PC-3 (cell line): Measurements from ENCODE around the gene ARAP3. TPM values are rescaled to one million over a fixed set of nuclear protein-coding genes. Genes with fewer than 3 reads are reported as not detected.

Experiments used
- ATAC-seq: fragments of 200-7000 bp; cut with Tn5 transposase; 2 replicates; pipeline ENCODE4 v1.9.1; 2020; ENCODE audit warnings: mild to moderate bottlenecking, moderate library complexity
- BruUV-seq: library from RNA; stranded (reverse); fragments of 400-500 nt; replicated peaks from 2 replicates; lab custom pipeline; 2021; lab: Mats Ljungman, UMichigan
- CTCF ChIA-PET: fragments of 300-600 bp; sonication (Branson Sonifier 250); formaldehyde crosslinking; loops from one replicate; lab custom pipeline; 2022; ENCODE audit warnings: antibody characterized with exemption; lab: Charles Lee
- POLR2A ChIA-PET: fragments of 300-600 bp; sonication (Branson Sonifier 250); formaldehyde crosslinking; loops from one replicate; lab custom pipeline; 2022; ENCODE audit warnings: antibody characterized with exemption; ENCODE audit not compliant: unreplicated experiment; lab: Charles Lee
- DNase-seq: peaks from one replicate; pipeline ENCODE4 v3.0.0-alpha.2; 2015
- H2AFZ ChIP-seq: fragments of 300-600 bp; sonication (generic); 2 replicates; pipeline ENCODE4 v1.6.0; 2016; ENCODE audit warnings: antibody characterized with exemption, low read length
- H3F3A ChIP-seq: fragments of 300-600 bp; sonication (generic); one replicate; pipeline ENCODE4 v1.6.0; 2017; ENCODE audit warnings: antibody characterized with exemption, low read length, control low read depth, mild to moderate bottlenecking; ENCODE audit not compliant: unreplicated experiment
- H3K27ac ChIP-seq: fragments of 300-600 bp; sonication (generic); 2 replicates; pipeline ENCODE4 v1.5.1; 2016; ENCODE audit warnings: mild to moderate bottlenecking, low read length
- H3K27me3 ChIP-seq: fragments of 300-600 bp; sonication (generic); 2 replicates; pipeline ENCODE4 v1.6.1; 2016; ENCODE audit warnings: low read length, mixed read lengths
- H3K36me3 ChIP-seq: fragments of 300-600 bp; sonication (generic); 2 replicates; pipeline ENCODE4 v1.6.1; 2016; ENCODE audit warnings: low read depth, mixed run types, low read length, mixed read lengths
- H3K4me1 ChIP-seq: fragments of 300-600 bp; sonication (generic); 2 replicates; pipeline ENCODE4 v1.5.1; 2016; ENCODE audit warnings: low read length; ENCODE audit not compliant: insufficient read depth
- H3K4me2 ChIP-seq: fragments of 300-600 bp; sonication (generic); 2 replicates; pipeline ENCODE4 v1.6.0; 2016; ENCODE audit warnings: low read length
- H3K4me3 ChIP-seq: fragments of 300-600 bp; sonication (generic); 2 replicates; pipeline ENCODE4 v1.5.1; 2016; ENCODE audit warnings: mild to moderate bottlenecking, low read length, mixed read lengths
- H3K79me2 ChIP-seq: fragments of 300-600 bp; sonication (generic); 2 replicates; pipeline ENCODE4 v1.6.1; 2017; ENCODE audit warnings: low read length, mixed read lengths
- H3K9ac ChIP-seq: fragments of 300-600 bp; sonication (generic); 2 replicates; pipeline ENCODE4 v1.6.0; 2016; ENCODE audit warnings: mild to moderate bottlenecking, low read length
- H3K9me2 ChIP-seq: fragments of 300-600 bp; sonication (generic); replicated peaks from 2 replicates; pipeline ENCODE4 v1.6.1; 2016; ENCODE audit warnings: mixed run types, low read length, mixed read lengths
- H3K9me3 ChIP-seq: fragments of 300-600 bp; sonication (generic); 2 replicates; pipeline ENCODE4 v1.6.1; 2016; ENCODE audit warnings: low read length, mixed read lengths
- H4K20me1 ChIP-seq: fragments of 300-600 bp; sonication (generic); 2 replicates; pipeline ENCODE4 v1.6.1; 2016; ENCODE audit warnings: low read length, mixed read lengths
- CTCF ChIP-seq: fragments of 300-600 bp; sonication (generic); conservative IDR thresholded peaks from 2 replicates; pipeline ENCODE4 v1.5.1; 2017; ENCODE audit warnings: antibody characterized with exemption, low read depth, mild to moderate bottlenecking, low read length
- EZH2 ChIP-seq: fragments of 300-600 bp; sonication (generic); IDR thresholded peaks from one replicate; pipeline ENCODE4 v1.6.1; 2017; ENCODE audit warnings: antibody characterized with exemption, mild to moderate bottlenecking, low read length; ENCODE audit not compliant: unreplicated experiment
- EZH2phosphoT487 ChIP-seq: fragments of 300-600 bp; sonication (generic); IDR thresholded peaks from 2 replicates; pipeline ENCODE4 v1.6.1; 2018; ENCODE audit warnings: mild to moderate bottlenecking, antibody characterized with exemption, low read length, borderline replicate concordance
- intact Hi-C: fragments of 100-400 bp; cut with micrococcal nuclease; formaldehyde crosslinking; loops from 2 replicates; pipeline ENCODE4 v1.9.0; 2023
- total RNA-seq: library from RNA; depleted of rRNA; stranded (reverse); fragments of >200 nt; gene quantifications from 2 replicates; pipeline ENCODE4 v1.2.3, GENCODE V29; 2014

The ARAP3 gene
- total RNA-seq, 1 experiment from 2014 or later: 7.1 TPM

GRCh38 chr5:141711687-141712086, 29.7 kb upstream of the ARAP3 start:
- intact Hi-C loops: no loop called here
- TF ChIP-seq EZH2 (no peak), CTCF (no peak), EZH2phosphoT487 (no peak)

GRCh38 chr5:141709699-141710267, 27.8 kb upstream of the ARAP3 start:
- TF ChIP-seq EZH2 (no peak), CTCF (no peak), EZH2phosphoT487 (no peak)
- POLR2A ChIA-PET: no interaction called here
- ATAC-seq (no peak), DNase-seq (no peak)
- H3K27ac ChIP-seq: no peak overlapping the region
- no peak overlapping the region for H3K9ac ChIP-seq
- intact Hi-C loops: no loop called here
- no peaks in the 10 kb centered on the region for H3K36me3 ChIP-seq
- no peak overlapping the region for H3K4me2 ChIP-seq
- H3K9me3 ChIP-seq: no peaks in the 10 kb centered on the region
- H3K79me2 ChIP-seq: no peaks in the 10 kb centered on the region
- H4K20me1 ChIP-seq: no peaks in the 10 kb centered on the region
- CTCF ChIA-PET: no interaction called here
- no peaks in the 10 kb centered on the region for H3K27me3 ChIP-seq
- H3K4me1 ChIP-seq: peaks cover 31% of the 10 kb centered on the region
- no peak overlapping the region for H3K4me3 ChIP-seq
- H3K9me2 ChIP-seq: no peaks in the 10 kb centered on the region
- H3F3A ChIP-seq: no peaks in the 10 kb centered on the region
- no TSS peak for BruUV-seq
- H2AFZ ChIP-seq: no peak overlapping the region

More at GRCh38 chr5:141711687-141712086, 29.7 kb upstream of the ARAP3 start:
- ATAC-seq (no peak), DNase-seq (no peak)
- Histone ChIP-seq H3K27ac (no peak overlapping the region), H3K4me2 (no peak overlapping the region), H3F3A (no peaks in the 10 kb centered on the region), H3K9ac (no peak overlapping the region), H3K4me3 (no peak overlapping the region), H3K9me2 (no peaks in the 10 kb centered on the region), H3K4me1 (peaks cover 50% of the 10 kb centered on the region), H3K79me2 (no peaks in the 10 kb centered on the region), H3K36me3 (no peaks in the 10 kb centered on the region), H3K9me3 (no peaks in the 10 kb centered on the region), H4K20me1 (no peaks in the 10 kb centered on the region), H2AFZ (no peak overlapping the region), H3K27me3 (no peaks in the 10 kb centered on the region)
- BruUV-seq: no TSS peak
- ChIA-PET POLR2A (no interaction called here), CTCF (no interaction called here)

DNA sequence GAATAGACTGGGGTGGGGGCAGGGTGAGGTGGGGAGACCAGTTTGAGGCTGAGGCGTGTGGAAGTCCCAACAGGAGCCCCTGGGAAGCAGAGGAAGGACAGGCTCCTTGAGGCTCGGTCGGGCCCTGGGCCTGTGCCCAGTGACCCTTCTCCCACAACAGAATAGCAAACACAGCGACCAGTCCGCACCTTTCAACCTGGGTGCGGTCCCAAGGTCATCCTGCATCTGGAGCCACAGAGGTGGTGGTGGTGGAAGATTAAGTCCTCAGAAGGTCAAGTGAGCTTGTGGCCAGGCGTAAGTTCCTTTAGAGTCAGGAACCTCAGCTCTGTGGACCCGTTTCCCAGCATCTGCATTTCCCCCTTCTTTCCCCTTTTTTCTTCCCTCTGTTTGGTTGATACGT, 26.0 kb upstream of the ARAP3 start:
- Histone ChIP-seq H3K4me2 (no peak overlapping the region), H3K9ac (no peak overlapping the region), H3K9me3 (no peaks in the 10 kb centered on the region), H3K27me3 (no peaks in the 10 kb centered on the region), H3K36me3 (no peaks in the 10 kb centered on the region), H3K4me3 (no peak overlapping the region), H3F3A (no peaks in the 10 kb centered on the region), H3K4me1 (peaks cover 18% of the 10 kb centered on the region), H3K27ac (no peak overlapping the region), H4K20me1 (no peaks in the 10 kb centered on the region), H3K9me2 (no peaks in the 10 kb centered on the region), H2AFZ (no peak overlapping the region), H3K79me2 (no peaks in the 10 kb centered on the region)
- intact Hi-C loops: no loop called here
- ChIA-PET POLR2A (no interaction called here), CTCF (no interaction called here)
- no peak for DNase-seq
- ATAC-seq: no peak
- no peak for TF ChIP-seq EZH2phosphoT487
- TF ChIP-seq CTCF: no peak
- TF ChIP-seq EZH2: no peak
- BruUV-seq: no TSS peak
